GM18520 (cell line): ENCODE data around the gene RNF183.
A peak's percentile ranks its signal among the peaks of the same experiment; 100 is the strongest.

Source experiments
- ATAC-seq: cut with Tn5 transposase; IDR thresholded peaks from one replicate; pipeline ENCODE4 v1.9.1; 2021; ENCODE audit not compliant: unreplicated experiment

The RNF183 gene, protein sequence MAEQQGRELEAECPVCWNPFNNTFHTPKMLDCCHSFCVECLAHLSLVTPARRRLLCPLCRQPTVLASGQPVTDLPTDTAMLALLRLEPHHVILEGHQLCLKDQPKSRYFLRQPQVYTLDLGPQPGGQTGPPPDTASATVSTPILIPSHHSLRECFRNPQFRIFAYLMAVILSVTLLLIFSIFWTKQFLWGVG

DNA sequence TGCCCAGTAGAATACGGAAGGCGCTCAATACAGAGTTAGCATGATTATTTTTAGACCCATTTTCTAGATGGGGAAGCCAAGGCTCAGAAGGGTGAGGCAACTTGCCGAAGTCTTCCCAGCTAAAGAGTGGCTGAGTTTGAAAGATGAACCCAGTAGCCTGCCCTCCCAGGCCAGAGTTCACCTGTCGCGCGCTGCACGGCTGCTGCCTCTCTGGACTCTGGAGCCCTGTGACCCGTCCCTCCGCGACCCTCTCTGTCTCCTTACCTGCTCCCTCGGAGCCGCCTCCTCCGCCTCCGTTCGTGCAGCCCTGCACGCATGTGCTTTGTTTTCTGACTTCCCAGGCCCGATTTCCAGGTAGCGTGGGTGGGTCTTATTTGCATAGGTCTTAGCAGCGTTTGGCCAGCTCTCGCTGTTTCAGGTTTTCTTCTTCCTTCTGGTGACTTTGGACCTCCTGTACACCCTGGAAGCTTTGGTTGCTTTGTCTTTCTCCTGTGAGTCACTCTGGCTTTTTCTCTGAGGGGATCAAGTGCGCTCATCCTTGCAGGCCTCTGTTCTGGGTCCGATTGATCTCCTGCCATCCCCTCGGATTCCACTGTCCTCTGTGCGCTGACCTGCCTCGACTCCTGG, at the start of gene RNF183:
TSS of gene RNF183 (minus strand) at position 585 of the 627 bp plus-strand sequence. CDS start 5,192 bp downstream, outside the sequence.
- ATAC-seq, result no peak

DNA sequence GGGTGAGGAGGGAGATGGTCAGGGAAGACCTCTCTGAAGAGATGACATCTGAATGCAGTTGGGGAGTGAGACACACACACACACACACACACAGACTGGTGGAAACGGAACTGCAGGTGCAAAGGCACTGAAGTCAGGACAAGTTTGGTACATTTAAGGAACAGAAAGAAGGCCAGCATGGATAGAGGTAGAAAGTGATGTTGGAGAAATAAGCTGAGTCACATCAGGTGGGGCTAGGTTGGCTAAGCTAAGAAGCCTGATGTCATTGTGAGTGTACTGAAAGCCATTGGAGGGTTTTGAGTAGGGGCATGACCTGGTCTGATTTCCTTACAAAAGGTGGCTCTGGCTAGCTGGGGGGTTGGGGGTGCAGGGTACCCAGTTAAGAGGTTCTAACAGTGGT, 49.2 kb upstream of the RNF183 start:
- ATAC-seq, result no peak

- no peak for ATAC-seq
Measured at GRCh38 chr9:113352006-113352405, 48.8 kb upstream of the RNF183 start.

DNA sequence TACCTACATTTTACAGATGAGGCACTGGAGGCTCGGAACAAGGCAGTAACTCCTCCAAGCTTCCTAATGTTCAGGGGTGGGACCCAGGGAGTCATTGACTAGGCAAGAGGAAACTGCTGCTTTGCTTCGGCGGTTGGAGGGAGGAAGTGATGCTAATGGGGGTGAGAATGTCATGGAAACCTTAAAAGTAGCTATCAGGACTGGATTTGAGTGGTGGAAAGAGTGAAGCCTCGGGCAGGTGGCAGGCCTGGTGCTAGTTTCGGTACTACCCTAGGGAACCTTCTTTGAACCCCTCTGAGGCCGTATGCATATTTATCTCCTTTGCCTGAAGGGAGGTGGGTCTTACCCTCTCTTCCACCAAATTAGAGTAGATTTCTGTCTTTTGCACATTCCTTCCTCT, 47.8 kb upstream of the RNF183 start:
- ATAC-seq, result no peak

- no peak for ATAC-seq
Measured at GRCh38 chr9:113350107-113350661, 47.0 kb upstream of the RNF183 start.

- no peak for ATAC-seq
Measured at GRCh38 chr9:113349445-113350094, 46.4 kb upstream of the RNF183 start, which contains the start of gene BSPRY. Gene BSPRY, plus strand, starts transcription at chr9:113349541. Its CDS starts 39 bp downstream, at chr9:113349580.

DNA sequence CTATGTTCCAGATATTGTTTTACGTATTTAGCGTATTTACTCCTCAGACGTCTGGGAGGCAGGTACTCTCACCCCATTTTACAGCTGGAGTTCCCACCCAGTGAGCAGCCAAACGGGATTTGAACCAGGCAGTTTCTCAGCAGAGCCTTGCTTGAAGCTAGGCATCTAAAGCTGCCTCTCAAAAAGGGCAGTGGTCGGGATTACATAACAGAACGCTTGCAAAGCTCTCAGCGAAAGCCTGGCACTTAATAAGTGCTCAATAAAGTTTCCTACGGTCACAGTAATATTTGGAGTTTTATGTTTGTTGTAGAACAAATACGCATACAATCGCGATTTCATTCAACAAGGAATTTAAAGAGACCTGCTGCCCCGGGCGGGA, 45.9 kb upstream of the RNF183 start:
- ATAC-seq, result no peak

DNA sequence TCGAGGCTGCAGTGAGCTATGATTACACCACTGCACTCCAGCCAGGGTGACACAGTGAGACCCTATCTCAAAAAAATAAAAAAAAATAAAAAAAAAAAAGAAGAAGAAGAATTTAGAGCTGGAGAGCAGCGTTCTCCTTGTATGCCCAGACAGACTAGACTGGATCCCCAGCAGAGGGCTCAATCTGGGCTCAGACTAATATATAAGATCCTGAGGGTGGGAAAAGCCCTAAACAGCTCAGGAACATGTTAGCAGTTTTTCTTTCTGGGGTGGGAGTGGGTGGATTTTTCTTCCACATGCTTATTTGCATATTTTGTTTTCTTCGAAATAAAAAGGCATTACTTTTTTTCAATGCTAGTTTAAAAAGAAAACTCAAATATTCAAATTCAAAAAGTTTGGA, 45.3 kb upstream of the RNF183 start:
- ATAC-seq, result no peak

DNA sequence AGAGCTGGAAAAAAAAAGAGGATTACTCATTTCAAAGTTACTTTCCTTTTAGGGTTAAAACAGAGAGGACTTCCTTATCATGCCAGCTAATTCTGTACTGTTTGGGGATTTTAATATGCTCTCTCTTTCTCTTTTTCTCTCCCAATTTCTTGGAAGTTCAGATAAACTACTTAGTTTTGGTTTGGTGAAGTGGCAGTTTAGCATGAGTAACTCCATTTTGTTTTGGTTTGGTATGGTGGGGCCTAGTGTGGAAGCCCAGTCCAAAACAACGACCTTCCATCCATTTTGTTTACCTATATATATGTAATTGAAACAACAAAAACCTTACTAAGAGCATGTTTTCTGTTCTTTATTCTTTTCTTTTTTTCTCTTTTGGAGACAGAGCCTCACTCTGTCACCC, 42.5 kb upstream of the RNF183 start:
- no peak for ATAC-seq

DNA sequence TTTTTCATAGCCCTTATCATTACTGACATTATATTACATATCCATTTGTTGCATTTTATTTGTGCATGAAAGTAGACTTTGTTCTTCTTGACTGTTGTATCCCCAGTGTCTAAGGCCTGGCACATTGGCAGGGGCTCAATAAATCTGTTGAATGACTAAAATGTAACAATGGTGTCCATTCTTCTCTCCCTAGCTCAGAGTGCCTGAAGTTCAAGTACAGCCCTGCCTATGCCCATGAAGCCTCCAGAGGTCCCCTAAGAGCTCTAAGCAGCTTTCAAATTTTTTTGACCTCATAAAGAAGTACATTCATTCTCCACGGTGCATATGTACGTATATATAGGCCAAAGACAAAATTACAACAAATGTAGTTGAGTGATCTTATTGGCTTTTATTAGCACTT, 42.0 kb upstream of the RNF183 start:
- no peak for ATAC-seq

DNA sequence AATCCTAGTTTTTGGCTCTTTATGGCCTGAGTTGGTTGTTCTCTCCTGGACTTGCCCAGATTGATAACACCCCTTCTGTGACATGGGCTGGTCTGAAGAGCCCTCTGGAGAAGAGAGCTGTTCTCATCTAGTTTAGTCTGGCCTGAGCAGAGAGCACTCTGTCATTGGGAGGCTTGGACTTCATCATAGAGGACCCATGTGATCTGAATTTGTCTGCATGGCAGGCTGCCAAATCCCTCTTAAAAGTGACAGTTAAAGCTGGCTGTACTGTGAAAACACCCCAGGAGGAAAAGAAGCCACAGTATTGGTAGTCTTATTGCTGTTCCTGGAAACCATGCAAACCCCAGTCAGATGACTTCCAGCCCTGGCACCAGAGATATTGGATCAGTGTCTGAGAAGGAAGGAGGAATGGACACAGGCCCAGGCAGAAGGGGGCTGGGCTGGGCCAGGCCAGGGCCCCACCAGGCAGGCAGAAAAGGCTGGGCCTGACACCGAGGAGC, 40.6 kb upstream of the RNF183 start:
- no peak for ATAC-seq

GRCh38 chr9:113341712-113342410, 38.7 kb upstream of the RNF183 start:
- no peak for ATAC-seq

- peak; percentile 96 for ATAC-seq
Measured at GRCh38 chr9:113340011-113340699, 37.0 kb upstream of the RNF183 start, which contains the start of gene WDR31. Gene WDR31, minus strand, starts transcription at chr9:113340275. Its CDS starts 8,253 bp downstream, at chr9:113332022.

- ATAC-seq, result no peak
Measured at GRCh38 chr9:113337714-113338113, 34.5 kb upstream of the RNF183 start.

DNA sequence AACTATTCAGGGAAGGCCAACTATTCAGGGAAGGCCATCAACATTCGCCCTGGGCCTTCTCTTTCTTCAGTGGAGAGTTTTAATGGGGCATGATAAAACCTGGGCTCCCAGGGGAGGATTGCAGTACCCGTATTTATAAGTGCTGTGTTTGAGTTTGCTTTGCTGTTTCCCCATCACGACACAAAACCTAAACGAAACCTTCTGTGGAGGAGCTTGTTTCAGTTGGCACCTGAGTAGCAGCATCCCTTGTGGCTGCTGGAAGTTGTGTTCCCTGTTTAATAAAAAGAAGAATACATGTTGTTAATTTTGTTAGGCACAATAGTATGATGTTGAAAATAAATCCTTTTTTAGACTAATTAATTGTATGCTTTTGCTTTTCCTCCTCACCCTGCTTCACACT, 28.6 kb upstream of the RNF183 start:
- no peak for ATAC-seq

- no peak for ATAC-seq
Measured at GRCh38 chr9:113328045-113328782, 25.0 kb upstream of the RNF183 start.

GRCh38 chr9:113326230-113326629, 23.1 kb upstream of the RNF183 start:
- no peak for ATAC-seq

DNA sequence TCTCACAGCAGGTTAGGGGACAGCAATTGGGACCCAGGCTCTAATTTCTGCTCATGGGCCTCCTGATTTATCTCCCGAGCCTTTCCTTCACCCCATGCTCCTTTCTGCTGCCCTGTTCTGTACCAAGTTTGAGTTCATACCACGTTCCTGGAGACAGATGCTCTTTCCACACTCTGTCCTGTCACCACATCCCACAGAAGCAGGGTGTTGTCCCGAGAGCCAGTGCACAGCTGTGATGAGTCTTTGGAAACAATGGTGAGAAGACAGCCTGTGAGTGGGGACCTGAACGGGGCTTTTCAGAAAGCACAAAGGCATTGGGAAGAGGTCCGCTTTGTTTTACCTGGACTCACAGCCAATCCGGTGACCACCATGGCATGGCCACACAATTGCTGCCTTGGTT, 19.5 kb upstream of the RNF183 start:
- no peak for ATAC-seq

DNA sequence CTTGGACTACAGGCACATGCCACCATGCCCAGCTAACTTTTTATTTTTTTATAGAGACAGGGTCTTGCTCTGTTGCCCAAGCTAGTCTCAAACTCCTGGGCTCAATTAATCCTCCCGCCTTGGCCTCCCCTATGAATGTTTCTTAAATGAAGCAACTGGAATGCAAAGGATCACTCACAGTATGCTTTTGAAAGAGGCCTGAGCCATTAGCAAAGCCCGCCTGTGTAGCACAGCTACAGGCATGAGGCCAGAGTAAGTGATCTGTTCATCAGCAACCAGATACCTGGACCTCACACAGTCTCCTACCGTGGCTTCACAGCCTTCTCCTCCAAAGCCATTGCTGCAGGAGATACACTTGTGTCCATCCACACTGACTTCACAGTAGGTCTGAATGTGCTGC, 16.9 kb upstream of the RNF183 start:
- ATAC-seq, result no peak

DNA sequence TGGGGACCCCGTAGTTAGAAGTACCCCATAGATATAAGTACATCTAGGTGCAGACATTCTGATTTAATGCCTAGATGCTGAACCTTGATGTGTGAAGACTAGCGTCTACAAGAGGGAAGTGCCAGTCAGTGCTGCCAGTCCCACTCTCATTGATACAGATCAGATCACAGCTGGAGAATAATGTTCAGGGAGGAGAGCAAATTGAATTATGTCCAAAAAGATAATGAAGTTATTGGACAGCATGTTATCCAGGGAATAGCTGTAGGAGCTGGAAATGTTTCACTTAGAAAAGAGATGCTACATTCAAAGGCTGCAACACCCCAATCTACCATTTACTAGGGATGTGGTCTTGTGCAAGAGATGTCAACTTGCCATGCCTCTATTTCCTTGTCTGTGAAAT, 15.9 kb upstream of the RNF183 start:
- no peak for ATAC-seq
